ENCODE results near the gene TTLL10. TPM values are rescaled to one million over a fixed set of nuclear protein-coding genes. Genes with fewer than 3 reads are reported as not detected.

The TTLL10 gene
- total and polyA plus RNA-seq, 4 donors, result 0.15 TPM; not detected in 3

- H3K4me1 ChIP-seq (ENCODE audit: control insufficient read depth in 1 of 2, insufficient read depth in 2 of 2, low read length in 2 of 2), result no peaks in the 10 kb centered on the region
- intact Hi-C loops (cut with DNase I), result no loop called here
- H3K27me3 ChIP-seq (ENCODE audit: control insufficient read depth in 1 of 2, insufficient read depth in 2 of 2, low read length in 1 of 2), result no peaks in the 10 kb centered on the region
- H3K36me3 ChIP-seq (ENCODE audit: control insufficient read depth in 1 of 2, insufficient read depth in 2 of 2, low read length in 1 of 2), result no peaks in the 10 kb centered on the region
- 36 to 42% methylated on average over 23 of the region's 23 CpGs for WGBS, 2 donors
- no peak overlapping the region for H3K27ac ChIP-seq (ENCODE audit: low read depth in 1 of 2, low read length in 2 of 2)
- no peak overlapping the region for H3K4me3 ChIP-seq (ENCODE audit: low read length in 2 of 2)
- ATAC-seq (ENCODE audit: low FRiP score), result no peak
- no peak for DNase-seq
- no peaks in the 10 kb centered on the region for H3K9me3 ChIP-seq (ENCODE audit: control insufficient read depth, low read length)
Observed at GRCh38 chr1:1240822-1241587, 67.3 kb downstream of the TTLL10 start.

DNA sequence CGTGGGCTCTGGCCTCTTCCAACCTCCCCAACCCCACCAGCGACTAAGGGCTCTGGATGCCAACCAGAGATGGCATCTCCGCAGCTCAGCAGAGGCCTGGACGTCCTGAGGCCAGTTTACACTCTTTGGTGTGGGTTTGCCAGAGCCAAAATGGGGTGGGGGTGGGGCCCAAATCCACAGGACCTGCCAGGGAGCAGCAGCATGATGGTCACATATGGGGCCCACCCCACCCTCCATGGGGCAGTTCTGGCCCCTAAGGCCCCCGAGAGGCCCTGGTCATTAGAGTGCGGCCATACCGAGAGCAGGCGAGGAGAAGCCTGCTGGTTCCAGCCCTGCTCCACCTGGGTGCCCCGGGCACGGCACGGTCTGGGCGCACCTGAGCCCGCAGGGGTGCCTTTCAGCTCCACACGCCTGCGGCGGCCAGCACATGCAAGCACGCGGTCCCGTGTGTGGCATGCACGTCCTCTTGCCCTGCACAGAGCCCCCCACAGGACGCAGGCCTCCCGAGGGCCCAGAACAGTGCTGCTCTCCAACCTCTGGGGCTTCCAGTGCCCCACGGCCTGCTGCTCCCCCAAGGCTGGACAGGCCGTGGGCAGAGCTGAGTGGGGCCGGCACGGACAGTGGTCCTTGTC is 68.0 kb downstream of the TTLL10 start:
- no peaks in the 10 kb centered on the region for H3K27me3 ChIP-seq (ENCODE audit: control insufficient read depth in 1 of 2, insufficient read depth in 2 of 2, low read length in 1 of 2)
- intact Hi-C loops (cut with DNase I), result no loop called here
- H3K27ac ChIP-seq (ENCODE audit: low read depth in 1 of 2, low read length in 2 of 2), result no peak overlapping the region
- 80 to 83% methylated on average over 26 of the region's 26 CpGs for WGBS, 2 donors
- H3K9me3 ChIP-seq (ENCODE audit: control insufficient read depth, low read length), result no peaks in the 10 kb centered on the region
- no peaks in the 10 kb centered on the region for H3K4me1 ChIP-seq (ENCODE audit: control insufficient read depth in 1 of 2, insufficient read depth in 2 of 2, low read length in 2 of 2)
- no peaks in the 10 kb centered on the region for H3K36me3 ChIP-seq (ENCODE audit: control insufficient read depth in 1 of 2, insufficient read depth in 2 of 2, low read length in 1 of 2)
- no peak overlapping the region for H3K4me3 ChIP-seq (ENCODE audit: low read length in 2 of 2)
- ATAC-seq (ENCODE audit: low FRiP score) (no peak), DNase-seq (no peak)

DNA sequence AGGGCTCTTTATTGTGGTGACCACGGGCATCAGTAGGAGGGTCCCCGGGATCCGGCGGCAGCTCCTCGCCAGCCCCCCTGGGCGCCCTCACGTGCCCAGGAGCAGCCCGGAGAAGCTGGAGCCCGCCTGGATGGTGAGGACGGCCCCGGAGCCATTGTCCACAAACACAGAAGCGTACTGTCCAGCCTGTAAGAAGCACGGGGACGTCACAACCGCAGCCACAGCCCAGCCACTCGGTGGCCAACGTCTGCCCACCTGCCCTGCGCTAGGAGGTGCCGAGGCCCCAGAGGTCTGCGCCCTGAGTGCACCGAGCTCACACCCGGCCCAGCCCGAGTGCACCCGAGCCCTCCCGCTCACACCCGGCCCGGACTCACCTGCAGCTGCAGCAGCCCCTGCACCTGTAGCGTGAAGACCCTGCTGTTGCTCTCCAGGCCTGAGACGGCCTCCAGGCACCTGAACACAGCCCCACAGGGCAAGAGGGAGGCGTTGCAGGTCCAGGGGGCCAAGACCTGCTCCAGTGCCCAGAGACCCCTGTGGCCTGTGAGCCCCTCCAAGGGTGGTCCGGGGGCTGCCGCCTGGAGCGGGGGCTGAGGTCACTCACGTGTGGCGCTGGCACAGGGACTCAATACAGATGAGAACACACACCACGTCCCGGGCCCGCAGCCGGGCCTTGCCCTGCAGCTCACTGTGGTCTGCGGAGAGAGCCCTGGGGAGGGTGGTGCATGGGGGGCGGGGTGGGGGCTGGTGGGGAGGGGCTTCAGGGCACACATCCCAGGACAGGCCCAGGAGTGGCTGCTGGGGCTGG is 69.0 kb downstream of the TTLL10 start:
- WGBS, 2 donors, result 90 to 92% methylated on average over 39 to 41 of the region's 41 CpGs
- Histone ChIP-seq H3K9me3 (ENCODE audit: control insufficient read depth, low read length) (no peaks in the 10 kb centered on the region), H3K4me3 (ENCODE audit: low read length in 2 of 2) (no peak overlapping the region), H3K4me1 (ENCODE audit: control insufficient read depth in 1 of 2, insufficient read depth in 2 of 2, low read length in 2 of 2) (no peaks in the 10 kb centered on the region), H3K27ac (ENCODE audit: low read depth in 1 of 2, low read length in 2 of 2) (no peak overlapping the region), H3K36me3 (ENCODE audit: control insufficient read depth in 1 of 2, insufficient read depth in 2 of 2, low read length in 1 of 2) (no peaks in the 10 kb centered on the region), H3K27me3 (ENCODE audit: control insufficient read depth in 1 of 2, insufficient read depth in 2 of 2, low read length in 1 of 2) (no peaks in the 10 kb centered on the region)
- intact Hi-C loops (cut with DNase I), result no loop called here
- ATAC-seq (ENCODE audit: low FRiP score), result no peak
- no peak for DNase-seq

- 92 to 96% methylated on average over 17 to 23 of the region's 23 CpGs for WGBS, 2 donors
- intact Hi-C loops (cut with DNase I), result no loop called here
- ATAC-seq (ENCODE audit: low FRiP score), result no peak
Observed at GRCh38 chr1:1243266-1243660, 69.6 kb downstream of the TTLL10 start.

GRCh38 chr1:1243807-1244191 is 70.1 kb downstream of the TTLL10 start:
- no peaks in the 10 kb centered on the region for H3K36me3 ChIP-seq (ENCODE audit: control insufficient read depth in 1 of 2, insufficient read depth in 2 of 2, low read length in 1 of 2)
- no peaks in the 10 kb centered on the region for H3K9me3 ChIP-seq (ENCODE audit: control insufficient read depth, low read length)
- DNase-seq (no peak), ATAC-seq (ENCODE audit: low FRiP score) (no peak)
- 75 to 82% methylated on average over 22 to 23 of the region's 23 CpGs for WGBS, 2 donors
- no peaks in the 10 kb centered on the region for H3K27me3 ChIP-seq (ENCODE audit: control insufficient read depth in 1 of 2, insufficient read depth in 2 of 2, low read length in 1 of 2)
- H3K27ac ChIP-seq (ENCODE audit: low read depth in 1 of 2, low read length in 2 of 2), result no peak overlapping the region
- intact Hi-C loops (cut with DNase I), result no loop called here
- H3K4me3 ChIP-seq (ENCODE audit: low read length in 2 of 2), result no peak overlapping the region
- H3K4me1 ChIP-seq (ENCODE audit: control insufficient read depth in 1 of 2, insufficient read depth in 2 of 2, low read length in 2 of 2), result no peaks in the 10 kb centered on the region

More at GRCh38 chr1:1243266-1243660, 69.6 kb downstream of the TTLL10 start:
- no peaks in the 10 kb centered on the region for H3K4me1 ChIP-seq (ENCODE audit: control insufficient read depth in 1 of 2, insufficient read depth in 2 of 2, low read length in 2 of 2)
- H3K9me3 ChIP-seq (ENCODE audit: control insufficient read depth, low read length), result no peaks in the 10 kb centered on the region
- no peak for DNase-seq
- H3K27me3 ChIP-seq (ENCODE audit: control insufficient read depth in 1 of 2, insufficient read depth in 2 of 2, low read length in 1 of 2), result no peaks in the 10 kb centered on the region
- no peak overlapping the region for H3K4me3 ChIP-seq (ENCODE audit: low read length in 2 of 2)
- H3K36me3 ChIP-seq (ENCODE audit: control insufficient read depth in 1 of 2, insufficient read depth in 2 of 2, low read length in 1 of 2), result no peaks in the 10 kb centered on the region
- H3K27ac ChIP-seq (ENCODE audit: low read depth in 1 of 2, low read length in 2 of 2), result no peak overlapping the region

GRCh38 chr1:1244192-1244811 is 70.6 kb downstream of the TTLL10 start:
- no peak for ATAC-seq (ENCODE audit: low FRiP score)
- no peaks in the 10 kb centered on the region for H3K27me3 ChIP-seq (ENCODE audit: control insufficient read depth in 1 of 2, insufficient read depth in 2 of 2, low read length in 1 of 2)
- H3K36me3 ChIP-seq (ENCODE audit: control insufficient read depth in 1 of 2, insufficient read depth in 2 of 2, low read length in 1 of 2), result no peaks in the 10 kb centered on the region
- WGBS, 2 donors, result 82 to 91% methylated on average over 29 to 30 of the region's 30 CpGs
- no peak overlapping the region for H3K27ac ChIP-seq (ENCODE audit: low read depth in 1 of 2, low read length in 2 of 2)
- DNase-seq, result no peak
- intact Hi-C loops (cut with DNase I), result no loop called here
- no peak overlapping the region for H3K4me3 ChIP-seq (ENCODE audit: low read length in 2 of 2)
- no peaks in the 10 kb centered on the region for H3K4me1 ChIP-seq (ENCODE audit: control insufficient read depth in 1 of 2, insufficient read depth in 2 of 2, low read length in 2 of 2)
- H3K9me3 ChIP-seq (ENCODE audit: control insufficient read depth, low read length), result no peaks in the 10 kb centered on the region

DNA sequence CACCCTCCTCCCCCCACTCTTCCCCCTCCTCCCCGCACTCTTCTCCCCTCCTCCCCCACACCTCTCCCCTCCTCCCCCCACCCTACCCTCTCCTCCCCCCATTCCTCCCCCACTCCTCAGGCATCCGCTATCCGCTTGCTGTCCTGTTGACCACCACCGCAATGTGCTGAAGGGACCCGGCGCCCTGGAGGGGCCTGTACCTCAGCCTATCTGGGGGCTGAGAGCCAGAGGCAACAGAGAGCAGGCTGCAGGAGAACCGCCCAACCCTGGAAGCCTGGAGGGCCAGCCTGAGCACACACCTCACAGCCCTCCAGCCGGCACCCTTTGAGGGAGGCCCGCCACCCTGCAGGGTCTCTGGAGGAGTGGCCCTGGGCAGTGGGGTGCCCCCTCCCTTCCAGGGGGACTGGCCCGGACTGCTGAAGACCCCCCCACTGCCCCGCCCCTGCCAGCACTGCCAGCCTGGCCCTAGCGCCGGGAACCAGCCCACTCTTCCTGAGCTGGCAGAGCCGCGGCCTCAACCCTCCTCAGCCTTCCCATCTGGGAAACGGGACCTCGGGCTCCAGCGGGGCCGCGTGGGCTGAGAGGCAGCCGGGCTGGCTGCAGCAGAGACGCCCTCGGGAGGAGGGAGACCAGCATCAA is 71.6 kb downstream of the TTLL10 start:
- 55 to 63% methylated on average over 19 to 23 of the region's 23 CpGs for WGBS, 2 donors
- no peak for ATAC-seq (ENCODE audit: low FRiP score)
- Histone ChIP-seq H3K4me3 (ENCODE audit: low read length in 2 of 2) (no peak overlapping the region), H3K4me1 (ENCODE audit: control insufficient read depth in 1 of 2, insufficient read depth in 2 of 2, low read length in 2 of 2) (no peaks in the 10 kb centered on the region), H3K27me3 (ENCODE audit: control insufficient read depth in 1 of 2, insufficient read depth in 2 of 2, low read length in 1 of 2) (no peaks in the 10 kb centered on the region), H3K9me3 (ENCODE audit: control insufficient read depth, low read length) (no peaks in the 10 kb centered on the region), H3K36me3 (ENCODE audit: control insufficient read depth in 1 of 2, insufficient read depth in 2 of 2, low read length in 1 of 2) (no peaks in the 10 kb centered on the region), H3K27ac (ENCODE audit: low read depth in 1 of 2, low read length in 2 of 2) (no peak overlapping the region)
- no peak for DNase-seq
- intact Hi-C loops (cut with DNase I), result no loop called here

DNA sequence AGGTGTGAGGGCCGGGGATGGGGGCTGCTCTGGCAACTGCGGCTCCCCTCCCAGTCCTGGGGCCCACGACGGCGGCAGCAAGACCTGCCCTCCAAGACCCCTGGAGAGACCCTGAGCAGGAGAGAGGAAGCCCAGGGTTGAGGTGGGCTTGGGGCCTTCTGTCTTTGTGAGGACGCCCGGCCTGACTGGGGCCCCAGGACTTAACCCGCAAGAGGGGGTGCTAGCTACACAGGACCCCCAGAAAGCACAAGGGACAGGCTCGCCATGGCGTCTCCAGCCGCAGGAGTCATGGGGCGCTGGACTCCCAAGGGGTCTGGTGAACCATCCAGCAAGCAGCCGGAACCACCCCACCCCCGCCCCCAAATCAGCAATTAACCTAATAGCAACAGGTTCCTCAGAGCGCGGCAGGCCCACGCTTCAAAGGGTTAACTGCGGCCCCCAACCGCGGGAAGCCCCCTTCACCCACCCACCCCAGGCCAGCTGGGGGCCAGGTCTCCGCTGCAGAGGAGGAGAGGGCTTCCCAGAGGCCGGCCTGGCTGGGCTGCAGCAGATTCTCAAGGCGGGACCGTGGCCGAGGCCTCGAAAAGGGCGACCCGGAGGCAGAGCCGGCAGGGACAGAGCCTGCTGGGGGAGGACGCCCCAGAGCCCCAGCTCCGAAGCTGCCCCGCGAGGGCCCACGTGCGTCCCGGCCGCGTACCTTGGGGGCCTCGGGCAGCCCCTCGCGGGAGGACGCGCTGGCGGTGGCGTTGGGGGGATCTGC is 72.3 kb downstream of the TTLL10 start:
- H3K4me3 ChIP-seq (ENCODE audit: low read length in 2 of 2), result no peak overlapping the region
- intact Hi-C loops (cut with DNase I), result no loop called here
- H3K27ac ChIP-seq (ENCODE audit: low read depth in 1 of 2, low read length in 2 of 2), result no peak overlapping the region
- no peaks in the 10 kb centered on the region for H3K27me3 ChIP-seq (ENCODE audit: control insufficient read depth in 1 of 2, insufficient read depth in 2 of 2, low read length in 1 of 2)
- ATAC-seq (ENCODE audit: low FRiP score) (no peak), DNase-seq (no peak)
- WGBS, 2 donors, result 30 to 43% methylated on average over 37 to 45 of the region's 45 CpGs
- H3K9me3 ChIP-seq (ENCODE audit: control insufficient read depth, low read length), result no peaks in the 10 kb centered on the region
- no peaks in the 10 kb centered on the region for H3K4me1 ChIP-seq (ENCODE audit: control insufficient read depth in 1 of 2, insufficient read depth in 2 of 2, low read length in 2 of 2)
- no peaks in the 10 kb centered on the region for H3K36me3 ChIP-seq (ENCODE audit: control insufficient read depth in 1 of 2, insufficient read depth in 2 of 2, low read length in 1 of 2)
